Body of pancreas (tissue), 4 donors: ENCODE results near the gene CRAMP1. TPM values are rescaled to one million over a fixed set of nuclear protein-coding genes. Genes with fewer than 3 reads are reported as not detected.

Experiments
- ATAC-seq: fragments of 150-250 bp; one replicate; pipeline ENCODE4 v1.9.1; 2016
- DNase-seq, 4 donors: peaks; one replicate each; pipeline ENCODE4 v3.0.0-alpha.2; 2019
- H3K27ac ChIP-seq, 4 donors: fragments of 200-600 bp; sonication (generic); 1 replicate in 3 of 4; 2 replicates in 1 of 4; pipeline versions ENCODE4 v1.5.1 to v1.6.1; 2016 to 2019; ENCODE audit warnings: mild to moderate bottlenecking in 1 of 4, mixed read lengths in 1 of 4, moderate library complexity in 1 of 4
- H3K27me3 ChIP-seq, 2 donors: fragments of 200-600 bp; sonication (generic); one replicate each; pipeline ENCODE4 v1.6.0; 2016; ENCODE audit warnings: mild to moderate bottlenecking in 1 of 2
- H3K36me3 ChIP-seq, 2 donors: fragments of 200-600 bp; sonication (generic); replicated peaks in 1 of 2; 2 replicates each; pipeline ENCODE4 v1.5.1; 2016; ENCODE audit warnings: low read depth in 2 of 2; ENCODE audit not compliant: insufficient read depth in 1 of 2
- H3K4me1 ChIP-seq: fragments of 200-600 bp; sonication (generic); one replicate; pipeline ENCODE4 v1.6.0; 2016
- H3K4me3 ChIP-seq, 2 donors: fragments of 200-600 bp; sonication (generic); 1 replicate in 1 of 2; 2 replicates in 1 of 2; pipeline ENCODE4 v1.5.1; 2016 to 2019
- H3K9me3 ChIP-seq, 3 donors: fragments of 200-600 bp; sonication (generic); 1 replicate in 2 of 3; 2 replicates in 1 of 3; pipeline ENCODE4 v1.5.1; 2016
- POLR2A ChIP-seq, 3 donors: fragments of 450-650 bp; IDR thresholded peaks; one replicate each; pipeline ENCODE4 v1.6.1; 2016; ENCODE audit warnings: antibody characterized with exemption in 3 of 3, mild to moderate bottlenecking in 2 of 3
- WGBS, 2 donors: methylation state at CpG; one replicate each; pipeline ENCODE4 v1.1.5; 2017; 5-methylcytosine and 5-hydroxymethylcytosine counted together
- intact Hi-C: fragments of 100-400 bp; cut with DNase I; formaldehyde crosslinking; loops from one replicate; pipeline ENCODE4 v1.15.1; 2023
- total RNA-seq, 2 donors: library from RNA; depleted of rRNA; stranded (reverse); fragments of >200 nt; gene quantifications; one replicate each; pipeline ENCODE4 v1.1.0, GENCODE V29; 2016
- TF ChIP-seq, protein P1 (sequence below), 7 experiments: fragments of 450-650 bp in 4 of 7; fragments of 200-600 bp in 3 of 7; sonication (generic) in 3 of 7; IDR thresholded peaks; one replicate each; pipeline ENCODE4 v1.5.1; 2016 to 2019; ENCODE audit warnings: antibody characterized with exemption in 7 of 7

Gene CRAMP1
- total RNA-seq, 2 donors from 2014 or later: 8.6 to 17.8 TPM

DNA sequence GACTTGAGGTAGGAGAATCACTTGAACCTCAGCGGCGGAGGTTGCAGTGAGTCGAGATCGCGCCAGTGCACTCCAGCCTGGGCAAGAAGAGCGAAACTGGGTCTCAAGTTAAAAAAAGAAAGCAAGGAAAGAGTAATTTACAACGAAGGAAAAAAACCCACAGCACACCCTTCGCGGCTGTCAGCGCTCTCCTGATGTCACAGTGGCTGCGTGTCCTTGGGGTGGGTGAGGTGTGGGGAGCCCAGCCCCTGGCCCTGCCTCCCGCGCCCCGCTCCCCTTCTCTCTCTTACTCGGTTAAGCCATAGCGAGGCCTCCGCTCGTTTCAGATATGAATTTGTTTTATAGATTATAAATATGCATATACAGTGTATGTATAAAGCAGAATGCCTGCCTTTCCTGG is 65.2 kb downstream of the CRAMP1 start:
- intact Hi-C loops: no loop called here
- Histone ChIP-seq H3K4me1 (peaks cover 22% of the 10 kb centered on the region), H3K27ac (peak overlapping the region in 2 of 4 donors; percentile 66 to 90), H3K4me3 (no peak overlapping the region), H3K36me3 (peaks cover 0 to 11% of the 10 kb centered on the region in 2 donors), H3K27me3 (no peaks in the 10 kb centered on the region), H3K9me3 (no peaks in the 10 kb centered on the region)
- ATAC-seq: no peak
- TF ChIP-seq, protein P1, sequence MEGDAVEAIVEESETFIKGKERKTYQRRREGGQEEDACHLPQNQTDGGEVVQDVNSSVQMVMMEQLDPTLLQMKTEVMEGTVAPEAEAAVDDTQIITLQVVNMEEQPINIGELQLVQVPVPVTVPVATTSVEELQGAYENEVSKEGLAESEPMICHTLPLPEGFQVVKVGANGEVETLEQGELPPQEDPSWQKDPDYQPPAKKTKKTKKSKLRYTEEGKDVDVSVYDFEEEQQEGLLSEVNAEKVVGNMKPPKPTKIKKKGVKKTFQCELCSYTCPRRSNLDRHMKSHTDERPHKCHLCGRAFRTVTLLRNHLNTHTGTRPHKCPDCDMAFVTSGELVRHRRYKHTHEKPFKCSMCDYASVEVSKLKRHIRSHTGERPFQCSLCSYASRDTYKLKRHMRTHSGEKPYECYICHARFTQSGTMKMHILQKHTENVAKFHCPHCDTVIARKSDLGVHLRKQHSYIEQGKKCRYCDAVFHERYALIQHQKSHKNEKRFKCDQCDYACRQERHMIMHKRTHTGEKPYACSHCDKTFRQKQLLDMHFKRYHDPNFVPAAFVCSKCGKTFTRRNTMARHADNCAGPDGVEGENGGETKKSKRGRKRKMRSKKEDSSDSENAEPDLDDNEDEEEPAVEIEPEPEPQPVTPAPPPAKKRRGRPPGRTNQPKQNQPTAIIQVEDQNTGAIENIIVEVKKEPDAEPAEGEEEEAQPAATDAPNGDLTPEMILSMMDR (IDR thresholded peaks at IDR 0.05): no peak
- no peak for TF ChIP-seq POLR2A (IDR thresholded peaks at IDR 0.05)
- 77 to 87% methylated on average over 18 of the region's 18 CpGs for WGBS, 2 donors
- DNase-seq: no peak

DNA sequence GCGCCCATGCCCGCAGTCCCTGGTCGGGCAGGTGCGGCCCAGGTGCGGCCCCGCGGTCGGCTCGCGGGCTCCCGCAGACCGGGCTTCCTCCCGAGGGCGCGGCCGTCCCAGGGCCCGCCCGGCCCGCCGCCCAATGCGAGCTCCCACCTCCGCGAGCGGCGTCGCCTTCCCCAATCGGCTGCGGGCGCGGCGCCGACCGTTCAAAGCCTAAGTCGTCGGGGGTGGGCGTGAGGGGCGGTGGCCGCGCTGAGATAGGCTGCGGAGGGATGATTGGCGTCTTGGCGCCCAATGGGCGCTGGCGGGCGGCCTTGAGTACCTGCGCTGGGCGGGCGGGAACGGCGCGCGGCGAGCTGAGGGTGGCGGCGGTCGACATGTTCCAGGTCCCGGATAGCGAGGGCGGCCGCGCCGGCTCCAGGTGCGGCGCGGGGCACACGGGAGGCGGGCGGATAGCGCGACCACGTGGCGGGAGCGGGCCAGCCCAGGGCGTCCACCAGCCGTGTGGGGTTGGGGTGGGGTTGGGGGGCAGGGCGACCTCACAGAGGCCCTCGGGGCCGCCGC is 65.9 kb downstream of the CRAMP1 start, which contains the start of gene JPT2:
Gene JPT2 (plus strand): TSS at position 338 of the 558 bp plus-strand sequence. CDS start 34 bp downstream, at position 372.
- 0 to 1% methylated on average over 16 to 66 of the region's 79 CpGs for WGBS, 2 donors

DNA sequence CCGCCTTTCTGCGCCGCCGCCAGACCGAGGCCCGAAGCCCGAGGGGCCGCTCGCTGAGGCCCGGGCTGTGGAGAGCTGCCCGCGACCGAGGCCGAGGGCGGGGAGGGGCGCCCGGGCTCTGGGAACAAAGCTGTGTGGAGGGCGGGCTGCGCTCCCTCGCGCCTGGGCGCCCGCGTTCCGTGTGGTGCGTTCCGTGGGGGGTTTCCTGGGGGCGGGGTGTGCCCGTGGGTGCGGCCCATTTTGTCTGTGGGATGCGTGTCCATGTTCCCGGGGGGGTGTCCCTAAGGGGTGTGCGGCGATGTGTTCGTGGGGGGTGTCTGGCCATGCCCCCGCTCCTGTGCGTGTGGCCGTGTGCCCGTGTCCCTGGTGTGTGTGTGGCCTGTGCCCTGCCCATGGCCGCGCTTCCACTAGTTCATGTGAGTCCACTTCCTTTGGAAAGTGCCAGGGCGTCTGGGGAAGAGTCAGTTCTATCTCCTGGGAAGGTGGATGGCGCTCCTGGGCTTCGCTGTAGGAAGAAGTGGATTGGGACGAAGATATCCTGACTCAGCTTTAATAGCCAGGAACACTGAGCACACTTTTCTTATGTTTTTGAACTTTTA is 66.4 kb downstream of the CRAMP1 start:
- Histone ChIP-seq H3K36me3 (peaks cover 0 to 10% of the 10 kb centered on the region in 2 donors), H3K4me3 (peak overlapping the region; percentile 69 to 94), H3K27me3 (no peaks in the 10 kb centered on the region), H3K4me1 (peaks cover 22% of the 10 kb centered on the region), H3K9me3 (no peaks in the 10 kb centered on the region), H3K27ac (peak overlapping the region; percentile 83 to 90 (median 86))
- DNase-seq (peak; percentile 34 to 55 (median 47)), ATAC-seq (peak; percentile 12)
- WGBS, 2 donors: 1% methylated on average over 16 to 42 of the region's 45 CpGs
- TF ChIP-seq, protein P1 (IDR thresholded peaks at IDR 0.05): no peak
- peak in 1 of 3 donors; percentile 8 for TF ChIP-seq POLR2A (IDR thresholded peaks at IDR 0.05)
- intact Hi-C loops: no loop called here

More for the DNA sequence above, 65.9 kb downstream of the CRAMP1 start, which contains the start of gene JPT2:
- peak within 1 kb of the TSS; percentile 83 to 90 (median 86) for H3K27ac ChIP-seq
- no peaks in the 10 kb centered on the region for H3K27me3 ChIP-seq
- no peaks in the 10 kb centered on the region for H3K9me3 ChIP-seq
- H3K36me3 ChIP-seq: peaks cover 0 to 11% of the 10 kb centered on the region in 2 donors
- H3K4me1 ChIP-seq: peaks cover 22% of the 10 kb centered on the region
- H3K4me3 ChIP-seq: peak within 1 kb of the TSS; percentile 69 to 94
- TF ChIP-seq, protein P1 (IDR thresholded peaks at IDR 0.05): no peak
- peak; percentile 55 to 69 (median 61) for TF ChIP-seq POLR2A (IDR thresholded peaks at IDR 0.05)
- DNase-seq (peak; percentile 98 to 99 (median 98)), ATAC-seq (peak; percentile 98)
- intact Hi-C loops: no loop called here

DNA sequence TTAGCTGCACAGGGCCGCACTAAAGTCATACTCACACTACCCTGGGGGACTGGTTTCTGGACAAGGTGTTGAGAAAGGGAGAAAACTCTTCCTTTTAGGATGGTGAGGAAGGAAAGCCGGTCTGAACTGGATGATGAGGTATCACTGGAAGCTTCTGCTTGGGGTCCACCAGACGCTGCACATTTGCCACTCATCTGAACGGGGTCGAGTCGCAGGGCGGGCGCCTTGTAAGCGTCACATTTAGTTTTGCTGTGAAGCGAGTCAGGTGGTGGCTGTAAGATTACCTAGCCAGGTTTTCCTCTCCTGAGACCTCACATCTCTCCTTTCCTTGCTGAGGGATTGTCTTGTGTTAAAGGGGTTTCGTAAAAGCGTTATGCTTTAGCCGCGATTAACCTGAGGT is 68.2 kb downstream of the CRAMP1 start:
- no peak for TF ChIP-seq POLR2A (IDR thresholded peaks at IDR 0.05)
- TF ChIP-seq, protein P1 (IDR thresholded peaks at IDR 0.05): no peak
- Histone ChIP-seq H3K9me3 (no peaks in the 10 kb centered on the region), H3K4me1 (peaks cover 22% of the 10 kb centered on the region), H3K27ac (no peak overlapping the region), H3K4me3 (no peak overlapping the region), H3K27me3 (no peaks in the 10 kb centered on the region), H3K36me3 (peaks cover 0 to under 1% of the 10 kb centered on the region in 2 donors)
- ATAC-seq (no peak), DNase-seq (no peak)
- intact Hi-C loops: no loop called here
- 94 to 96% methylated on average over 14 of the region's 14 CpGs for WGBS, 2 donors
